ENCODE results near the gene ZBTB38. TPM values are rescaled to one million over a fixed set of nuclear protein-coding genes. Genes with fewer than 3 reads are reported as not detected.

The ZBTB38 gene
- total and polyA plus RNA-seq, 2 donors (not counting 1 experiment from before 2014, with no cell fraction given), result 13.8 to 71.2 TPM

DNA sequence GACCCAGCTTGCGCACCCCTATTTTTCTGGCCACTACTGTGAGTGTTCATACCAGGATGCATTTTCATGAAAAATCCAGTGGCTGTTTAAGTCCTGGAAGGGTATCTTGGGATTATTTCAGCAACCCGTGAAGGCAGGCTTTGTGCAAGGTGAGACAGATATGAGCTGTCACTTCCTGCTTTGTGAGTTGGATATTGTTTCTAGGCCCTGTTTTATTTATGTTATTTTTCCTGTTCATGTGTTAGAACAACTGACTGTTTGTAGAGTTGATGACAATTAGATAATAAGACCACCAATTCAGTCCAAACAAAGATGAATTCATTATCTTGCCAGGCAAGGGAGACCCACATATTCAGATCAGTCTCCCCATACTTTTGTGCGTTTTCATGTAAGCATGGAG is 42.5 kb downstream of the ZBTB38 start:
- Histone ChIP-seq H2AFZ (ENCODE audit: insufficient read depth, low read depth, low read length, poor library complexity, severe bottlenecking) (peak overlapping the region; percentile 83), H3K9ac (ENCODE audit: low read length) (peak overlapping the region; percentile 60), H3K79me2 (ENCODE audit: control insufficient read depth, insufficient read depth, low read length) (peaks cover 35% of the 10 kb centered on the region), H3K27ac (ENCODE audit: low read length in 2 of 2) (peak overlapping the region; percentile 64 to 86), H3K4me2 (replicated peaks; ENCODE audit: low read depth, low read length, poor library complexity, severe bottlenecking) (peak overlapping the region; percentile 71), H3K36me3 (replicated peaks in 1 of 2; ENCODE audit: control extremely low read depth in 1 of 2, control insufficient read depth in 1 of 2, extremely low read depth in 1 of 2, insufficient read depth in 2 of 2, low read length in 1 of 2) (peaks cover 0 to 37% of the 10 kb centered on the region in 2 experiments), H3K9me3 (ENCODE audit: control extremely low read depth in 1 of 3, control insufficient read depth in 2 of 3, insufficient read depth in 1 of 3, low read length in 2 of 3) (no peaks in the 10 kb centered on the region), H3K4me1 (ENCODE audit: control insufficient read depth in 2 of 2, insufficient read depth in 2 of 2, low read length in 2 of 2) (peaks cover 21 to 22% of the 10 kb centered on the region in 2 donors), H3K4me3 (ENCODE audit: control extremely low read depth in 1 of 5, extremely low read depth in 1 of 5, insufficient read depth in 1 of 5, low read depth in 2 of 5, low read length in 4 of 5) (no peak overlapping the region), H3K27me3 (replicated peaks in 1 of 4; ENCODE audit: control extremely low read depth in 1 of 4, control insufficient read depth in 3 of 4, insufficient read depth in 4 of 4, low read length in 3 of 4) (no peaks in the 10 kb centered on the region), H4K20me1 (ENCODE audit: control insufficient read depth, insufficient read depth, low read length, poor library complexity, severe bottlenecking) (no peaks in the 10 kb centered on the region)
- ATAC-seq (ENCODE audit: low read depth) (no peak), DNase-seq (no peak)
- TF ChIP-seq, protein P1, sequence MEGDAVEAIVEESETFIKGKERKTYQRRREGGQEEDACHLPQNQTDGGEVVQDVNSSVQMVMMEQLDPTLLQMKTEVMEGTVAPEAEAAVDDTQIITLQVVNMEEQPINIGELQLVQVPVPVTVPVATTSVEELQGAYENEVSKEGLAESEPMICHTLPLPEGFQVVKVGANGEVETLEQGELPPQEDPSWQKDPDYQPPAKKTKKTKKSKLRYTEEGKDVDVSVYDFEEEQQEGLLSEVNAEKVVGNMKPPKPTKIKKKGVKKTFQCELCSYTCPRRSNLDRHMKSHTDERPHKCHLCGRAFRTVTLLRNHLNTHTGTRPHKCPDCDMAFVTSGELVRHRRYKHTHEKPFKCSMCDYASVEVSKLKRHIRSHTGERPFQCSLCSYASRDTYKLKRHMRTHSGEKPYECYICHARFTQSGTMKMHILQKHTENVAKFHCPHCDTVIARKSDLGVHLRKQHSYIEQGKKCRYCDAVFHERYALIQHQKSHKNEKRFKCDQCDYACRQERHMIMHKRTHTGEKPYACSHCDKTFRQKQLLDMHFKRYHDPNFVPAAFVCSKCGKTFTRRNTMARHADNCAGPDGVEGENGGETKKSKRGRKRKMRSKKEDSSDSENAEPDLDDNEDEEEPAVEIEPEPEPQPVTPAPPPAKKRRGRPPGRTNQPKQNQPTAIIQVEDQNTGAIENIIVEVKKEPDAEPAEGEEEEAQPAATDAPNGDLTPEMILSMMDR (IDR thresholded peaks at IDR 0.05), result no peak
- TF ChIP-seq EZH2 (IDR thresholded peaks at IDR 0.05; ENCODE audit: borderline replicate concordance, insufficient read depth, low read depth, low read length, poor library complexity, severe bottlenecking), result no peak
- H3K9me3 Mint-ChIP-seq (ENCODE audit: insufficient read depth), result no peaks in the 10 kb centered on the region
- CTCF ChIA-PET, result interaction anchor here (1.2 to 3.8 kb wide), 2 partner anchors 31 to 50 kb away, joined by 7 to 21 read pairs; no protein-coding TSS in a partner anchor
- intact Hi-C loops (cut with micrococcal nuclease), result loop anchor here (1.0 to 5.0 kb wide), 2 partner anchors 8 to 34 kb away; no protein-coding TSS in a partner anchor
- peak overlapping the region; percentile 65 for H3K4me3 Mint-ChIP-seq
- POLR2A ChIA-PET, result no interaction called here
- WGBS (ENCODE audit: insufficient coverage), result 79% methylated on average over 2 of the region's 3 CpGs
- H3K4me1 Mint-ChIP-seq, result peaks cover 52% of the 10 kb centered on the region
- H3K27ac Mint-ChIP-seq, result peak overlapping the region; percentile 91
- H3K27me3 Mint-ChIP-seq, result no peaks in the 10 kb centered on the region

DNA sequence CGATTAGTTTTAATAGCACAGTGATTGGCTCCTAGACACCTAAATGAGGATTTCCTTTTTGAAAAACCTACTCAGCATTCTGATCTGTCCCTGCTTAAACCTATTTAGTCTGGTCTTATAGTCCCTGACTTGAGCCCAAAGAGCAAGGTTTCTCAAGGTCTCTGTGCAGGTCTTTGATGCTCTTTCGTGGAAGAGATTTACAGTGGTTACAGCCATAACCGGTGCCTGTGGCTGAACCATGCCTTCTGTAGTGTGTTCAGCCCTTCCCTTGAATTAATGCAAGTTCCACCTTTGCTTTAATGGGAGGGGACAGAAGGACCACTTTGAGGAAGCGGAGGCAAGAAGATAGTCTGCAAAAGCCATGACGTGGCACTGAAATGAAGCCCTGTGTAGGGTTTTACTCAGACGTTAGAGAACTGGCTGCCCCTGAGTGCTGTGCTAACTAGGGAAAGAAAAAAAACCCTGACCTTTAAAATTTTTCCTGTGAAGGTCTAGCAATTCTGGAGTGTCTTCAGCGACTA is 43.0 kb downstream of the ZBTB38 start:
- 81% methylated on average over 6 of the region's 7 CpGs for WGBS (ENCODE audit: insufficient coverage)

More for the DNA sequence above, 43.0 kb downstream of the ZBTB38 start:
- peak overlapping the region; percentile 71 for H3K4me2 ChIP-seq (replicated peaks; ENCODE audit: low read depth, low read length, poor library complexity, severe bottlenecking)
- H3K27ac ChIP-seq (ENCODE audit: low read length in 2 of 2), result peak overlapping the region; percentile 64 to 86
- H3K4me1 ChIP-seq (ENCODE audit: control insufficient read depth in 2 of 2, insufficient read depth in 2 of 2, low read length in 2 of 2), result peaks cover 21 to 22% of the 10 kb centered on the region in 2 donors
- CTCF ChIA-PET, result interaction anchor here (0.6 to 3.8 kb wide), 9 partner anchors 8 to 151 kb away, joined by 3 to 21 read pairs (median 4); no protein-coding TSS in a partner anchor
- H3K4me3 ChIP-seq (ENCODE audit: control extremely low read depth in 1 of 5, extremely low read depth in 1 of 5, insufficient read depth in 1 of 5, low read depth in 2 of 5, low read length in 4 of 5), result peak overlapping the region in 2 of 5 experiments; percentile 9 to 59
- H4K20me1 ChIP-seq (ENCODE audit: control insufficient read depth, insufficient read depth, low read length, poor library complexity, severe bottlenecking), result no peaks in the 10 kb centered on the region
- Mint-ChIP-seq H3K27me3 (no peaks in the 10 kb centered on the region), H3K4me1 (peaks cover 47% of the 10 kb centered on the region), H3K27ac (peak overlapping the region; percentile 91), H3K4me3 (peak overlapping the region; percentile 65), H3K9me3 (ENCODE audit: insufficient read depth) (no peaks in the 10 kb centered on the region)
- peak overlapping the region; percentile 60 for H3K9ac ChIP-seq (ENCODE audit: low read length)
- peaks cover 39% of the 10 kb centered on the region for H3K79me2 ChIP-seq (ENCODE audit: control insufficient read depth, insufficient read depth, low read length)
- peak; percentile 66 for ATAC-seq (ENCODE audit: low read depth)
- no peaks in the 10 kb centered on the region for H3K27me3 ChIP-seq (replicated peaks in 1 of 4; ENCODE audit: control extremely low read depth in 1 of 4, control insufficient read depth in 3 of 4, insufficient read depth in 4 of 4, low read length in 3 of 4)
- POLR2A ChIA-PET, result interaction anchor here (1.3 to 1.4 kb wide), 2 partner anchors 10 to 25 kb away, joined by 3 to 8 read pairs; no protein-coding TSS in a partner anchor
- no peaks in the 10 kb centered on the region for H3K9me3 ChIP-seq (ENCODE audit: control extremely low read depth in 1 of 3, control insufficient read depth in 2 of 3, insufficient read depth in 1 of 3, low read length in 2 of 3)
- H2AFZ ChIP-seq (ENCODE audit: insufficient read depth, low read depth, low read length, poor library complexity, severe bottlenecking), result peak overlapping the region; percentile 83
- intact Hi-C loops (cut with micrococcal nuclease), result loop anchor here (1.0 to 5.0 kb wide), 2 partner anchors 8 to 34 kb away; no protein-coding TSS in a partner anchor
- peak; percentile 47 for DNase-seq
- TF ChIP-seq, protein P1 (IDR thresholded peaks at IDR 0.05), result no peak
- no peak for TF ChIP-seq EZH2 (IDR thresholded peaks at IDR 0.05; ENCODE audit: borderline replicate concordance, insufficient read depth, low read depth, low read length, poor library complexity, severe bottlenecking)
- H3K36me3 ChIP-seq (replicated peaks in 1 of 2; ENCODE audit: control extremely low read depth in 1 of 2, control insufficient read depth in 1 of 2, extremely low read depth in 1 of 2, insufficient read depth in 2 of 2, low read length in 1 of 2), result peaks cover 0 to 34% of the 10 kb centered on the region in 2 experiments

Measured in B cell (primary cell).